HG02678 (cell line): Measurements from ENCODE around the gene COL15A1.

Experiments
- ATAC-seq: cut with Tn5 transposase; IDR thresholded peaks from one replicate; pipeline ENCODE4 v1.9.1; 2021; ENCODE audit warnings: mild to moderate bottlenecking, moderate library complexity; ENCODE audit not compliant: unreplicated experiment

COL15A1 gene

GRCh38 chr9:98971168-98971914 lies 27.6 kb downstream of the COL15A1 start:
- no peak for ATAC-seq

DNA sequence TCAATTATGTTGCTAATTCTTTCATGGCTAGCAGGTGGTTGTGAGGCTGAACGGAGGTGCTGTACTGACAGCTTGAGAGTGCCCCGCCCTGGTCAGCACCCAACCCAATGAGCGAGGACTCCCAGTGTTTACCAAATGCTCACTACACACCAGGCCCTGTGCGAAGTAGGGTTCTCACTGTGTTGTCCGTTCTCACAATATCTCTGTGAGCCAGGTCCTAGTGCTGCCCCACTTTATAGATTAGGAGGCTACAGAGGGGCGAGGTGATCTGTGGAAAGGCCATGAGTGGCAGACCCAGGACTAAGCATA lies 28.2 kb downstream of the COL15A1 start:
- no peak for ATAC-seq

DNA sequence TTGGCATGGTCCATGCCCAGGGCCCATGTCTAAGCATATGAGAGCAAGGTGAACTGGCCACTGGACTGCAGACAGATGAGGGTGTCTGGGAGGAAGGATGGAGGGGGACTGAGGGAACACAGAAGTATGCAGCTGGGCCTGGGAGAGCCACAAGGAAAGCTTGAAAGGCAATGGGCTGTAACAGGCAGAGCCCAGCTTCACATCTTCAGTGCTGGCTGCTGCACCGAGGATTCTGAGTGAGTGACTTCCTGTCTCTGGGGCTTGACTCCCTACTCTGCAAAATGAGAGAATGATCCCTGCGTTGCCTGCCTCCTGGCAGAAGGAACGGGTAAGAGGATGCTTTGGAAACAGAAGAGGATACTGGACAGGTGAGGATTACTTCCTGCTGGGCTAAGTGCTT lies 29.0 kb downstream of the COL15A1 start:
- ATAC-seq: no peak

- no peak for ATAC-seq
Observed at GRCh38 chr9:98973171-98973570, 29.5 kb downstream of the COL15A1 start.

- no peak for ATAC-seq
Observed at GRCh38 chr9:98973576-98973975, 29.9 kb downstream of the COL15A1 start.

GRCh38 chr9:98974106-98974505 lies 30.4 kb downstream of the COL15A1 start:
- ATAC-seq: no peak

- ATAC-seq: no peak
Observed at GRCh38 chr9:98974554-98974953, 30.8 kb downstream of the COL15A1 start.

GRCh38 chr9:98974994-98975712 lies 31.4 kb downstream of the COL15A1 start:
- peak; percentile 89 for ATAC-seq

GRCh38 chr9:98975838-98976237 lies 32.1 kb downstream of the COL15A1 start:
- no peak for ATAC-seq

DNA sequence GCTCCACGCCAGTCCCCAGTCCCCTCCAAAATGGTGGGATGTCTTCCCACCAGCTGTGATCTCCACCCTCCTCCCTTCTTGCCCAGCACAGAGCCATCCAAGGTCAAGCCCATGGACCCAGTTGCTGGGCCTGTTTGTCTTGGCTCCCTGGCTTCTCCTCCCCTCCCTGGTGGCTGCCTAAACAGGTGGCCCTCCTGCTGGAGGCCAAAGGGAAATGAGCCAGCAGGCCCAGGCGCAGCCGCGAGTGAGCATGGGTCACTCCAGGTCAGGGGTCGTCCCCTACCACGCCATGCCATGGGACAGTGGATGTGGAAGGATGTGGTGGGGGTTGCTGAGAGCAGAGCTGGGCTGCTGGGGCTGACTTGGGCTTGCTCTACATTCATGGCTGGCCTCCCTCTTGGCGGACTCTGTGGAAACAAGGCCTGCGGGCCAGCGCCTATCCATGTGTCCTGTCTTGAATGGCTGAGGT lies 33.6 kb downstream of the COL15A1 start:
- ATAC-seq: no peak

DNA sequence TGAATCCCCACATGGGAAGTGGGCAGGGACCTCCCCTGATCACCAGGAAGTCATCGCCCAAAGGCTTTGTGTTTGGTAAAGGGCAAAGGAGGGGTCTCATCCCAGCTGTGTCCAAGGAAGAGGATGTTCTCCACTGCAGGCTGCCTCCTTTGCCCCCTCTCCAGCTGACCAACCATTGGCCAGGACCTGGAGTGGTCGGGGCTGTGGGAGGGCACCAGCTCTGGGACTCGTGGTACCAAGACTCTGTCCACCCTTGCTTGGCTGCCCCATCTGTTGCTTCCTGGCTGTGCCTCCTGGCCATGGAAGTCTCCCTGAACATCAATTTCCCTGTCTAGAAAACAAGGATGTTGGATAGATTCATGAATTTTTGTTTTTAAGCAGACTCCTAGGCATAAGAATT lies 34.1 kb downstream of the COL15A1 start:
- ATAC-seq: no peak

DNA sequence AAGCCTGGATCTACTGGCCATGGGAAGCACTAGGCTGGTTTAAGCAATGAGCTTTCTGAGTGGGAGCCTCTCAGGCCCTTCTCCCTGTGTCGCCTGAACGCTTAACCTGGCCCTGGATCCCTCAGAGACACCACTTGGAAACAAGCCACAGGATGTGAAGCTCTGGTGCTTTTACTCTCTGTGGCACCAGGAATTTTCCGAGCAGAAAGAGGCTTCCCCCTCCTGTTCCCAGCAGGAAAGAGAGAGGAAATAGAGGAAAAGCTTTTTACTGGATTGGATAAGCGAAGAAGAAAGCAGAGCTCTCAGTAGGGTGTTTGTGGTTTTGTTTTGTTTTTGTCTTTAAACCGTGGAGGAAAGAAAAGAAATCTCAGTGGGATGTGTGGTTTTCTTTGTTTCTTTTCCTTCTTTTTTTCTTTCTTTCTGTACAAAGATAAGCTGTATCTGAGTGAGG lies 34.5 kb downstream of the COL15A1 start:
- no peak for ATAC-seq

GRCh38 chr9:98980291-98980690 lies 36.6 kb downstream of the COL15A1 start:
- no peak for ATAC-seq

- no peak for ATAC-seq
Observed at GRCh38 chr9:98983295-98984268, 39.9 kb downstream of the COL15A1 start.

GRCh38 chr9:98985596-98985995 lies 41.9 kb downstream of the COL15A1 start:
- no peak for ATAC-seq

- ATAC-seq: no peak
Observed at GRCh38 chr9:98986866-98987651, 43.4 kb downstream of the COL15A1 start.

DNA sequence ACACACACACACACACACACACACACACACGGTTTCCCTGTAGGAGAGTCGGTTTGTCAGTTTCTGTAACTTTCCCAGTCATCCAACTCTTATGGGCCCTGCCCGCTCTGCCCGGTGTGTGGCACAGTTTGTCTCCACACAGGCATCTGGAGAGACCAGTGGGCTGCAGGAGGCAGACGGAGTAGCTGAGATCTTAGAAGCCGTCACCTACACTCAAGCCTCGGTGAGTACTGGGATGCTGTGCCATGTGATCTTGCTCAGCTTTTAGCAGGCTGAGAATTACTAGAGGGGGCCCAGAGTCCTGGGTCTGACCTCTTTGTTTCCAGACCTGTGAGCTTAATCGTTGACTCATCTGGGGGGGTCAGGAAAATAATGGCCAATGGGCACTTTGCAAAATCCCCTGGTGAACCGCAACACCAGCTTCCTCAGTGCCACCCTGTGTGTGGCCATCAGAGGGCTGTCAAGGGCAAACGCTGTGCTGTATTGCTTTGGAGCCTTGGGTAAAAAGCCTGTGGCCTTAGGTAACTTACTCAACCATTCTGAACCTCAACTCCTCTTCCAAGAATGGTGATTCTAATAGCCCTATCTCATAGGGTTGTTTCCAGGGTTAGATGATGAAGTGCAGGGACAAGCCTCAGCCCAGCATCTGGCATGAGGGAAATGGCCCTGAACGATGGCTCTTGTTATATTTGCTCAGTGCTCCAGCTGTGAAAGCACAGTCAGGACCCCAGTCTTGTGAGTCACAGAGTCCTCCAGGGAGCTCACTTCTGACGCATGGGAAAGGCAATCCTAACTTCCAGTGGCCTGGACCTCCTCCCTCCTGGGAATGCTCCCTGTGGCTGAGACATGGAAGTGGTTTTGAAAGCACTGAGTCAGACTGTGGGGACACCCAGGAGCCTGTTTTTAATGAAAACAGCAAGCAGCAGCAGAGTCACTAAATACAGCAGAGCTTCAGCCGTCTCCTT lies 45.6 kb downstream of the COL15A1 start:
- ATAC-seq: no peak

DNA sequence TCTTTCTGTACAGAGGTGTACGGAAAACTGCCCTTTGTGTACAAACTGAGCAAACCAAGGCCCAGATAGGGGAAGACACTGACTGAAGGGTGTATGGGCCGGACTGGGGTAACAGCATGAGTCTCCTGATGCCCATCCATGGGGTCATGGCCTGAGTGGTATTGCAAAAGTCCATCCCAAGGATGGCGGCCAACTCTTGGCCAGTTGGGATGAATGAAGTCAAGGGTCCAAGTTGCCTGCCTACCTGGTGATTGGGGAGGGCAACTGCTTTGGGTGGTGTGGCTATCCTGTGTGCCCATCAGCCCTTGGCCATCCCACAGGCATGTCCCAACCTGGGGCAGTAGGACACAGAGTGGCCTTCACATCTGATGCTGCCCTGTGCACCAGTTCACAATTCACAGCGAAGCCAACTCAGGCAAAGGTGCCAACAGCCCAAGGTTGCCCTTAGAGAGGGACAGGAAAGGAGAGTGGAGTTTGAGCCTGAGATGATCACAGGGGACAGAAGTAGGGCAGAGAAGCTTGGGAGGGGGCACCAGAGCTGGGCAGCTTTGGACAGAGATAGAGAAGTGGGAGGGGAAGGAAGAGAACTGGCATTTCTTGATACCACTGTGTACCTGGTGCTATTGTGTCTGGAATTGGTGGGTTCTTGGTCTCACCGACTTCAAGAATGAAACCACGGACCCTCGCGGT lies 46.6 kb downstream of the COL15A1 start:
- no peak for ATAC-seq
